Measurements from ENCODE around the gene UBE3D. TPM values are rescaled to one million over a fixed set of nuclear protein-coding genes. Genes with fewer than 3 reads are reported as not detected.
"Not testable (repeated sequence)": the region's sequence is repeated elsewhere in the genome, so short reads cannot be mapped to it uniquely, and the experiment has no call there.

The UBE3D gene
- total and polyA plus RNA-seq, 4 donors = 7.5 to 17.0 (median 12.3) TPM

DNA sequence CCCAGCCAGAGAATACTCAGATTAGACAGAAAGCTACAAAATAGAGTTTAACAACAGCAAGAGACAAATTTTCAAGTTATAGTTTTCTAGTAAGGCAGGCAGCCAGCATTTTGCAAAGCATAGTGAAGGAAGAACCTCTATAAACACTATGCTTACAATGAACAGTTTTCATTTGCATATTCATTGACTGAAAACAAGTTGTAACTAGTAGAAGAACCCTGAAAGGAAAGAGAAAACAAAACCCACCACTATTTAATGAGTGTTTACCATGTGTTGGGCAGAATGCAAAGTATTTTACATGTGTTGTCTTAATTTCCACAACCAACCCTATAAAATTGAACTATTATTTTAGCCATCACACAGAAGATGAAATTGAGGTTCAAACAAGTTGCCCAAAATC, 196.1 kb downstream of the UBE3D start:
- Histone ChIP-seq H3K9me3 (ENCODE audit: control insufficient read depth, insufficient read depth, low read length) (no peaks in the 10 kb centered on the region), H3K27ac (ENCODE audit: low read depth, low read length) (no peak overlapping the region), H3K27me3 (ENCODE audit: control insufficient read depth, insufficient read depth, low read length) (no peaks in the 10 kb centered on the region), H3K4me1 (ENCODE audit: control insufficient read depth, insufficient read depth, low read length) (no peaks in the 10 kb centered on the region), H3K4me3 (ENCODE audit: low read depth, low read length) (no peak overlapping the region), H3K36me3 (ENCODE audit: control insufficient read depth, insufficient read depth, low read length) (no peaks in the 10 kb centered on the region)
- DNase-seq (ENCODE audit: low read depth in 4 of 6, low spot score in 6 of 6) = no peak

- no peak for DNase-seq (ENCODE audit: low read depth in 4 of 6, low spot score in 6 of 6)
- Histone ChIP-seq H3K4me1 (ENCODE audit: control insufficient read depth, insufficient read depth, low read length) (no peaks in the 10 kb centered on the region), H3K27me3 (ENCODE audit: control insufficient read depth, insufficient read depth, low read length) (no peaks in the 10 kb centered on the region), H3K36me3 (ENCODE audit: control insufficient read depth, insufficient read depth, low read length) (no peaks in the 10 kb centered on the region), H3K9me3 (ENCODE audit: control insufficient read depth, insufficient read depth, low read length) (no peaks in the 10 kb centered on the region), H3K27ac (ENCODE audit: low read depth, low read length) (no peak overlapping the region), H3K4me3 (ENCODE audit: low read depth, low read length) (no peak overlapping the region)
- 92% methylated on average over 3 of the region's 3 CpGs for WGBS (ENCODE audit: insufficient coverage)
Measured at GRCh38 chr6:82867946-82868345, 197.7 kb downstream of the UBE3D start.

- Histone ChIP-seq H3K27ac (ENCODE audit: low read depth, low read length) (no peak overlapping the region), H3K9me3 (ENCODE audit: control insufficient read depth, insufficient read depth, low read length) (no peaks in the 10 kb centered on the region), H3K4me3 (ENCODE audit: low read depth, low read length) (no peak overlapping the region), H3K27me3 (ENCODE audit: control insufficient read depth, insufficient read depth, low read length) (no peaks in the 10 kb centered on the region), H3K4me1 (ENCODE audit: control insufficient read depth, insufficient read depth, low read length) (no peaks in the 10 kb centered on the region), H3K36me3 (ENCODE audit: control insufficient read depth, insufficient read depth, low read length) (no peaks in the 10 kb centered on the region)
- DNase-seq (ENCODE audit: low read depth in 4 of 6, low spot score in 6 of 6) = no peak
- WGBS (ENCODE audit: insufficient coverage) = 69% methylated on average over 1 of the region's 3 CpGs
Measured at GRCh38 chr6:82866446-82866845, 199.2 kb downstream of the UBE3D start.

DNA sequence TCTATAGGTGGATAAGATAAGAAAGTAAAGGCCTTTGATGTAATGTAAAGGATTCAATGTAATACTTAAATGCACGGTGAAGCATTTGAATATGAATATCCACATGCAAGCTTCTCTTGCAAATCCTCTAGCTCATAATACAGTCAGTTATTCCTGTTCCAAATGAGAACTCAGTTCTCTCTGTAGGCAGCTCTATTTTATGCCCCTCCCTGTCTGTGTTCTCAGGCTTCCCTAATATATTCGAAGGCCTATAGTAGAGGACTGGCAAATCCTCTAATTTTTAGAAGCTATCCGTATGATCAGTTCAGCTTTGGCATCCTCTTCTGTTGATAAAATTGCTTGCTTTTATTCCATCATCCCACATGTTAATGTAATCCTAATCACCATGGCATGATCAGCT, 200.2 kb downstream of the UBE3D start:
- no peaks in the 10 kb centered on the region for H3K27me3 ChIP-seq (ENCODE audit: control insufficient read depth, insufficient read depth, low read length)
- 92% methylated on average over 2 of the region's 3 CpGs for WGBS (ENCODE audit: insufficient coverage)
- no peak overlapping the region for H3K4me3 ChIP-seq (ENCODE audit: low read depth, low read length)
- H3K36me3 ChIP-seq (ENCODE audit: control insufficient read depth, insufficient read depth, low read length) = no peaks in the 10 kb centered on the region
- H3K9me3 ChIP-seq (ENCODE audit: control insufficient read depth, insufficient read depth, low read length) = no peaks in the 10 kb centered on the region
- peak in 1 of 6 donors; percentile 17 for DNase-seq (ENCODE audit: low read depth in 4 of 6, low spot score in 6 of 6)
- H3K27ac ChIP-seq (ENCODE audit: low read depth, low read length) = no peak overlapping the region
- no peaks in the 10 kb centered on the region for H3K4me1 ChIP-seq (ENCODE audit: control insufficient read depth, insufficient read depth, low read length)

DNA sequence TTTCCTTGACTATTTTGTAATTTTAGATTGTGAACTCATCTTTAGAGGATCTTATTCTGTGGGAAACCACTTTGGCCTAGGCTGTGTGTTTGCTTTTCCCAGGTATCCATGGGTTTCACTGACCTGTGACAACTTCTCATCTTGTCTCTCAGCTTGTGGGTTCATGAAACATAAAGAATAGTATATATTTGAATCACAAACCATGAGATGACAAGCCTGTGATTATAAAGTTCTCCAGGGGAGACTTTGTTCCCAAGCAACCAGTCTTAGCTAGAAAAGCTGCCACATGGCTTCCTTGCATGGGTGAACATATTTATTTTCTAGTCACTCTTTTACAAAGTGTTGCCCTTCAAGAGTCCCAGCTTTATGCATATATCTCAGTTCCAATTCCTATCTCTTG, 201.9 kb downstream of the UBE3D start:
- Histone ChIP-seq H3K36me3 (ENCODE audit: control insufficient read depth, insufficient read depth, low read length) (no peaks in the 10 kb centered on the region), H3K4me3 (ENCODE audit: low read depth, low read length) (no peak overlapping the region), H3K27ac (ENCODE audit: low read depth, low read length) (no peak overlapping the region), H3K4me1 (ENCODE audit: control insufficient read depth, insufficient read depth, low read length) (no peaks in the 10 kb centered on the region), H3K9me3 (ENCODE audit: control insufficient read depth, insufficient read depth, low read length) (no peaks in the 10 kb centered on the region), H3K27me3 (ENCODE audit: control insufficient read depth, insufficient read depth, low read length) (no peaks in the 10 kb centered on the region)
- DNase-seq (ENCODE audit: low read depth in 4 of 6, low spot score in 6 of 6) = peak in 1 of 6 donors; percentile 9

DNA sequence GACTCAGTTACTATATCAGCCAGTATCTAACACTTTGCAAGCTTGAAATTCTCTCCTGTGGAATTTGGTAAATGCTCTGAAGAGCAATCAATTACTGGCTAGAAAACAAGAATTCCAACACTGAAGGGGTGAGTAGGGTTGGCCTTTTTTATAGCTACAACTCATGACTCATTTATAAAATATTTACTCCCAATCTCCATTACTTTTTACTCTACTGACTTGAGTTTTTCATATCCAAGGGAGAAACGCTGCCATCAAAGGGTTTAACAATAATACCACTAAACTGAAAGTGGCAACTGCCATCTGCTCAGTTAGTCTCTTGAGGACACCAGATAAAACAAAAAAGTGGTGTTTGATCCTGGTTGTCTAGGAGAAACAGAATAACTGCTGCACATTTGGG, 203.1 kb downstream of the UBE3D start:
- H3K4me3 ChIP-seq (ENCODE audit: low read depth, low read length) = no peak overlapping the region
- no CpG with 5 or more reads among the region's 1 CpG for whole genome bisulfite sequencing (ENCODE audit: insufficient coverage)
- no peak overlapping the region for H3K27ac ChIP-seq (ENCODE audit: low read depth, low read length)
- no peak for DNase-seq (ENCODE audit: low read depth in 4 of 6, low spot score in 6 of 6)
- no peaks in the 10 kb centered on the region for H3K36me3 ChIP-seq (ENCODE audit: control insufficient read depth, insufficient read depth, low read length)
- H3K27me3 ChIP-seq (ENCODE audit: control insufficient read depth, insufficient read depth, low read length) = no peaks in the 10 kb centered on the region
- H3K9me3 ChIP-seq (ENCODE audit: control insufficient read depth, insufficient read depth, low read length) = no peaks in the 10 kb centered on the region
- H3K4me1 ChIP-seq (ENCODE audit: control insufficient read depth, insufficient read depth, low read length) = no peaks in the 10 kb centered on the region

- H3K9me3 ChIP-seq (ENCODE audit: control insufficient read depth, insufficient read depth, low read length) = no peaks in the 10 kb centered on the region
- no peak for DNase-seq (ENCODE audit: low read depth in 4 of 6, low spot score in 6 of 6)
- H3K27me3 ChIP-seq (ENCODE audit: control insufficient read depth, insufficient read depth, low read length) = no peaks in the 10 kb centered on the region
- no CpG with 5 or more reads among the region's 1 CpG for WGBS (ENCODE audit: insufficient coverage)
- H3K4me3 ChIP-seq (ENCODE audit: low read depth, low read length) = no peak overlapping the region
- H3K36me3 ChIP-seq (ENCODE audit: control insufficient read depth, insufficient read depth, low read length) = no peaks in the 10 kb centered on the region
- no peaks in the 10 kb centered on the region for H3K4me1 ChIP-seq (ENCODE audit: control insufficient read depth, insufficient read depth, low read length)
- H3K27ac ChIP-seq (ENCODE audit: low read depth, low read length) = no peak overlapping the region
Measured at GRCh38 chr6:82861121-82861520, 204.5 kb downstream of the UBE3D start.

GRCh38 chr6:82856077-82856476, 209.6 kb downstream of the UBE3D start:
- WGBS (ENCODE audit: insufficient coverage) = no CpG with 5 or more reads among the region's 5 CpGs

GRCh38 chr6:82852904-82853303, 212.7 kb downstream of the UBE3D start:
- H3K27me3 ChIP-seq (ENCODE audit: control insufficient read depth, insufficient read depth, low read length); H3K9me3 ChIP-seq (ENCODE audit: control insufficient read depth, insufficient read depth, low read length); H3K4me3 ChIP-seq (ENCODE audit: low read depth, low read length); H3K4me1 ChIP-seq (ENCODE audit: control insufficient read depth, insufficient read depth, low read length); H3K36me3 ChIP-seq (ENCODE audit: control insufficient read depth, insufficient read depth, low read length); DNase-seq (ENCODE audit: low read depth in 4 of 6, low spot score in 6 of 6); H3K27ac ChIP-seq (ENCODE audit: low read depth, low read length): not testable (repeated sequence)
- 100% methylated on average over 1 of the region's 3 CpGs for WGBS (ENCODE audit: insufficient coverage)

More at GRCh38 chr6:82856077-82856476, 209.6 kb downstream of the UBE3D start:
- H3K4me1 ChIP-seq (ENCODE audit: control insufficient read depth, insufficient read depth, low read length); DNase-seq (ENCODE audit: low read depth in 4 of 6, low spot score in 6 of 6); H3K4me3 ChIP-seq (ENCODE audit: low read depth, low read length); H3K27me3 ChIP-seq (ENCODE audit: control insufficient read depth, insufficient read depth, low read length); H3K27ac ChIP-seq (ENCODE audit: low read depth, low read length); H3K36me3 ChIP-seq (ENCODE audit: control insufficient read depth, insufficient read depth, low read length); H3K9me3 ChIP-seq (ENCODE audit: control insufficient read depth, insufficient read depth, low read length): not testable (repeated sequence)

GRCh38 chr6:82843291-82843885, 222.3 kb downstream of the UBE3D start:
- DNase-seq (ENCODE audit: low read depth in 4 of 6, low spot score in 6 of 6) = no peak
- Histone ChIP-seq H3K36me3 (ENCODE audit: control insufficient read depth, insufficient read depth, low read length) (no peaks in the 10 kb centered on the region), H3K27me3 (ENCODE audit: control insufficient read depth, insufficient read depth, low read length) (no peaks in the 10 kb centered on the region), H3K4me1 (ENCODE audit: control insufficient read depth, insufficient read depth, low read length) (no peaks in the 10 kb centered on the region), H3K27ac (ENCODE audit: low read depth, low read length) (no peak overlapping the region), H3K4me3 (ENCODE audit: low read depth, low read length) (no peak overlapping the region), H3K9me3 (ENCODE audit: control insufficient read depth, insufficient read depth, low read length) (peaks cover 2% of the 10 kb centered on the region)

Measured in spinal cord (tissue), 10 donors.